ENCODE measurements around the gene IGFBP5. TPM values are rescaled to one million over a fixed set of nuclear protein-coding genes. Genes with fewer than 3 reads are reported as not detected.

IGFBP5 gene
- total and polyA plus RNA-seq, 8 donors: 92.1 to 923 (median 330) TPM

GRCh38 chr2:216721141-216721540 lies 25.8 kb upstream of the IGFBP5 start:
- TF ChIP-seq CTCF (IDR thresholded peaks at IDR 0.05) (no peak), POLR2A (IDR thresholded peaks at IDR 0.05) (no peak), EP300 (IDR thresholded peaks at IDR 0.05) (no peak), POLR2AphosphoS5 (IDR thresholded peaks at IDR 0.05) (no peak)
- no peak for DNase-seq
- Histone ChIP-seq H3K4me3 (no peak overlapping the region), H3K9me3 (no peaks in the 10 kb centered on the region), H3K36me3 (no peaks in the 10 kb centered on the region), H3K27ac (no peak overlapping the region), H3K27me3 (no peaks in the 10 kb centered on the region), H3K4me1 (peaks cover 0 to 13% (median under 1%) of the 10 kb centered on the region in 4 donors)
- 63 to 93% (median 71%) methylated on average over 1 of the region's 1 CpG for WGBS, 5 donors
- intact Hi-C loops (cut with DNase I; ENCODE audit: low total_unique reads): no loop called here

DNA sequence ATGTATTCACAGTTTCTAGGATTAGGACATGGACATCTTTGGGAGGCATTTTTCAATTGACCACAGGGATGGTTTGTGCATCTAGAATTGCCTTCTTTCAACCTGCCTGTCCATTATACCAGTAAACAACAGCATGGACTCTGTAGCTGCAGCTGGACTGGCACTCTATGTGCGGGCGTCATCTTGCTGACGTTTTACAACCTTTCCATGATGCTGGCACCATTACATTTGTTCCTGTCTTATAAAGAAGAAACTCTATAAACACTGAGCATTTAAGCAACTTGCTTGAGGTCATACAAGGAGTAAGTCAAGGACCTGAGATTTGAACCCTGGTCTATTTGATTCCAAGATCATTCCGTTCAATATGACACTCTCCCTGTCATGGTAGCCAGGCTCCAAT lies 25.4 kb upstream of the IGFBP5 start:
- Histone ChIP-seq H3K4me1 (peaks cover 0 to 18% (median 3%) of the 10 kb centered on the region in 4 donors), H3K9me3 (no peaks in the 10 kb centered on the region), H3K27ac (no peak overlapping the region), H3K4me3 (no peak overlapping the region), H3K27me3 (no peaks in the 10 kb centered on the region), H3K36me3 (no peaks in the 10 kb centered on the region)
- no peak for DNase-seq
- 88 to 98% (median 95%) methylated on average over 4 of the region's 4 CpGs for WGBS, 5 donors
- no peak for TF ChIP-seq POLR2A (IDR thresholded peaks at IDR 0.05)
- TF ChIP-seq CTCF (IDR thresholded peaks at IDR 0.05): no peak
- no peak for TF ChIP-seq EP300 (IDR thresholded peaks at IDR 0.05)
- no peak for TF ChIP-seq POLR2AphosphoS5 (IDR thresholded peaks at IDR 0.05)
- intact Hi-C loops (cut with DNase I; ENCODE audit: low total_unique reads): no loop called here

DNA sequence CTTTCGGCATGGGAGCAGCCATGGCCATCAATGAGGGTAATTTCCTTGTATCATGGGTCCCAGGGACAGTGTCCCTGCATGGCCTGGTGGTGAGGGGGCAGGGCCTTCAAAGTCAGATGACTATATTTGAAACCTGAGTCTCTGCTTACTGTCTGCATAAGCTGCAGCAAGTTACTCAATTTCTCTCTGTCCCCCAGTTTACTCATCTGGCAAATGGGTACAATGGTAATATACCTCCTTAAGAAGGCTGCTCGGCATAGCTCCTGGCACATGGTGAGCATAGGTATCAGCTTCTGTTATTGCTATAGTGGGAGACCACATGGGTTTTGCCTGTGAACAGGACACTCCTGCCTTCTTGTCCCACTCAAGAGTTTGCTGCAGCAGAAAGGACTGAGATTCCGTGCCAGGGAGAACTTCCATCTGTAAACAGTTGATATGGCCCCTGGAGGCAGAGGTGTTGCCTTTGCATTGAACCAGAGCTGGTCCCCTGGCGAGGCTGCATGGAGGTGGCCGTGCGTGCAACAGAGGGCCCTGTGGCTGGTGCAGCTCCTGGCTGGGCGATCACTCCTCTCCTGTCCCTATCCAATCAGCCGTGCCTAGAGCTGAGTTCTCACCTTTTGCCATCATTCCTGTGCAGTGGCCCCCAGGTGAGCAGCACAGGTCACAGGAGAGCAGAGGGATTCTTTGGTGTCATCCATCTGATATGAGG lies 22.7 kb upstream of the IGFBP5 start:
- 86 to 96% (median 91%) methylated on average over 8 of the region's 8 CpGs for WGBS, 5 donors
- Histone ChIP-seq H3K4me1 (peaks cover 0 to 38% (median 5%) of the 10 kb centered on the region in 4 donors), H3K9me3 (no peaks in the 10 kb centered on the region), H3K4me3 (no peak overlapping the region), H3K27ac (no peak overlapping the region), H3K27me3 (no peaks in the 10 kb centered on the region), H3K36me3 (no peaks in the 10 kb centered on the region)
- intact Hi-C loops (cut with DNase I; ENCODE audit: low total_unique reads): no loop called here
- no peak for DNase-seq
- no peak for TF ChIP-seq CTCF (IDR thresholded peaks at IDR 0.05)
- TF ChIP-seq POLR2AphosphoS5 (IDR thresholded peaks at IDR 0.05): no peak
- no peak for TF ChIP-seq POLR2A (IDR thresholded peaks at IDR 0.05)

DNA sequence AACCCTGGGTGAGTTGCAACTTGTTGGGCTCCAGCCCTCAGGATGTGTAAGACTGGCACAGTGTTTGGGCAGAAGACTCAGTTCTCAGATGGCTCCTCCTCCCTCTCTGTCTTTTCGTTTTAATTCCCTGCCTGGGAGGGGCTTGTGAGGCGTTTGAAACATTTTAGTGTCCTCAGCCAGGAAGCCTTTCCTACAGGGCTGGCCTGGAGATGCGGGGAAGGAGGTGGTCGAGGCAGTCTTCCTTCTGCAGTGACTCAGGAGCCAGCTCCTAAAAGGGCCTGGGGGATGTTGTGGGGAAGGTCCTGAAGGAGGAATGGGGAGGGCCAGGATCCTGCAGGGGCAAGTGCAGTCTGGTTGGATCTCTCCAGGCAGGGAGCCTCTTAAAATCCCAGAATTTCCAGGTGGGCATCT lies 22.1 kb upstream of the IGFBP5 start:
- WGBS, 5 donors: 43 to 54% (median 46%) methylated on average over 4 of the region's 4 CpGs
- Histone ChIP-seq H3K4me1 (peaks cover 0 to 43% (median 5%) of the 10 kb centered on the region in 4 donors), H3K9me3 (no peaks in the 10 kb centered on the region), H3K27me3 (no peaks in the 10 kb centered on the region), H3K36me3 (no peaks in the 10 kb centered on the region), H3K27ac (no peak overlapping the region), H3K4me3 (no peak overlapping the region)
- intact Hi-C loops (cut with DNase I; ENCODE audit: low total_unique reads): no loop called here
- no peak for TF ChIP-seq POLR2AphosphoS5 (IDR thresholded peaks at IDR 0.05)
- TF ChIP-seq POLR2A (IDR thresholded peaks at IDR 0.05): no peak
- no peak for TF ChIP-seq EP300 (IDR thresholded peaks at IDR 0.05)
- no peak for TF ChIP-seq CTCF (IDR thresholded peaks at IDR 0.05)
- DNase-seq: no peak

All from stomach (tissue), 9 donors.